PC-3 (cell line): Measurements from ENCODE around the gene HLA-F. TPM values are rescaled to one million over a fixed set of nuclear protein-coding genes. Genes with fewer than 3 reads are reported as not detected.

ENCODE experiments used
- ATAC-seq: fragments of 200-7000 bp; cut with Tn5 transposase; 2 replicates; pipeline ENCODE4 v1.9.1; 2020; ENCODE audit warnings: mild to moderate bottlenecking, moderate library complexity
- BruUV-seq: library from RNA; stranded (reverse); fragments of 400-500 nt; replicated peaks from 2 replicates; lab custom pipeline; 2021; lab: Mats Ljungman, UMichigan
- CTCF ChIA-PET: fragments of 300-600 bp; sonication (Branson Sonifier 250); formaldehyde crosslinking; loops from one replicate; lab custom pipeline; 2022; ENCODE audit warnings: antibody characterized with exemption; lab: Charles Lee
- POLR2A ChIA-PET: fragments of 300-600 bp; sonication (Branson Sonifier 250); formaldehyde crosslinking; loops from one replicate; lab custom pipeline; 2022; ENCODE audit warnings: antibody characterized with exemption; ENCODE audit not compliant: unreplicated experiment; lab: Charles Lee
- DNase-seq: peaks from one replicate; pipeline ENCODE4 v3.0.0-alpha.2; 2015
- H2AFZ ChIP-seq: fragments of 300-600 bp; sonication (generic); 2 replicates; pipeline ENCODE4 v1.6.0; 2016; ENCODE audit warnings: antibody characterized with exemption, low read length
- H3F3A ChIP-seq: fragments of 300-600 bp; sonication (generic); one replicate; pipeline ENCODE4 v1.6.0; 2017; ENCODE audit warnings: antibody characterized with exemption, low read length, control low read depth, mild to moderate bottlenecking; ENCODE audit not compliant: unreplicated experiment
- H3K27ac ChIP-seq: fragments of 300-600 bp; sonication (generic); 2 replicates; pipeline ENCODE4 v1.5.1; 2016; ENCODE audit warnings: mild to moderate bottlenecking, low read length
- H3K27me3 ChIP-seq: fragments of 300-600 bp; sonication (generic); 2 replicates; pipeline ENCODE4 v1.6.1; 2016; ENCODE audit warnings: low read length, mixed read lengths
- H3K36me3 ChIP-seq: fragments of 300-600 bp; sonication (generic); 2 replicates; pipeline ENCODE4 v1.6.1; 2016; ENCODE audit warnings: low read depth, mixed run types, low read length, mixed read lengths
- H3K4me1 ChIP-seq: fragments of 300-600 bp; sonication (generic); 2 replicates; pipeline ENCODE4 v1.5.1; 2016; ENCODE audit warnings: low read length; ENCODE audit not compliant: insufficient read depth
- H3K4me2 ChIP-seq: fragments of 300-600 bp; sonication (generic); 2 replicates; pipeline ENCODE4 v1.6.0; 2016; ENCODE audit warnings: low read length
- H3K4me3 ChIP-seq: fragments of 300-600 bp; sonication (generic); 2 replicates; pipeline ENCODE4 v1.5.1; 2016; ENCODE audit warnings: mild to moderate bottlenecking, low read length, mixed read lengths
- H3K79me2 ChIP-seq: fragments of 300-600 bp; sonication (generic); 2 replicates; pipeline ENCODE4 v1.6.1; 2017; ENCODE audit warnings: low read length, mixed read lengths
- H3K9ac ChIP-seq: fragments of 300-600 bp; sonication (generic); 2 replicates; pipeline ENCODE4 v1.6.0; 2016; ENCODE audit warnings: mild to moderate bottlenecking, low read length
- H3K9me2 ChIP-seq: fragments of 300-600 bp; sonication (generic); replicated peaks from 2 replicates; pipeline ENCODE4 v1.6.1; 2016; ENCODE audit warnings: mixed run types, low read length, mixed read lengths
- H3K9me3 ChIP-seq: fragments of 300-600 bp; sonication (generic); 2 replicates; pipeline ENCODE4 v1.6.1; 2016; ENCODE audit warnings: low read length, mixed read lengths
- H4K20me1 ChIP-seq: fragments of 300-600 bp; sonication (generic); 2 replicates; pipeline ENCODE4 v1.6.1; 2016; ENCODE audit warnings: low read length, mixed read lengths
- EZH2 ChIP-seq: fragments of 300-600 bp; sonication (generic); IDR thresholded peaks from one replicate; pipeline ENCODE4 v1.6.1; 2017; ENCODE audit warnings: antibody characterized with exemption, mild to moderate bottlenecking, low read length; ENCODE audit not compliant: unreplicated experiment
- EZH2phosphoT487 ChIP-seq: fragments of 300-600 bp; sonication (generic); IDR thresholded peaks from 2 replicates; pipeline ENCODE4 v1.6.1; 2018; ENCODE audit warnings: mild to moderate bottlenecking, antibody characterized with exemption, low read length, borderline replicate concordance
- intact Hi-C: fragments of 100-400 bp; cut with micrococcal nuclease; formaldehyde crosslinking; loops from 2 replicates; pipeline ENCODE4 v1.9.0; 2023
- total RNA-seq: library from RNA; depleted of rRNA; stranded (reverse); fragments of >200 nt; gene quantifications from 2 replicates; pipeline ENCODE4 v1.2.3, GENCODE V29; 2014
- TF ChIP-seq, protein P1 (sequence below): fragments of 300-600 bp; sonication (generic); conservative IDR thresholded peaks from 2 replicates; pipeline ENCODE4 v1.5.1; 2017; ENCODE audit warnings: antibody characterized with exemption, low read depth, mild to moderate bottlenecking, low read length

The HLA-F gene
- total RNA-seq, 1 experiment from 2014 or later: 16.1 TPM

GRCh38 chr6:29749668-29750067 is 26.4 kb downstream of the HLA-F start:
- Histone ChIP-seq H3K4me2 (no peak overlapping the region), H3K36me3 (no peaks in the 10 kb centered on the region), H3K9ac (no peak overlapping the region), H3K79me2 (peaks cover 17% of the 10 kb centered on the region), H3K4me3 (no peak overlapping the region), H3K27me3 (no peaks in the 10 kb centered on the region), H4K20me1 (no peaks in the 10 kb centered on the region), H3K27ac (no peak overlapping the region), H3K4me1 (peaks cover 18% of the 10 kb centered on the region), H3F3A (no peaks in the 10 kb centered on the region), H3K9me3 (no peaks in the 10 kb centered on the region), H2AFZ (peak overlapping the region; percentile 97; the same call in 1 of the 2 replicates), H3K9me2 (no peaks in the 10 kb centered on the region)
- intact Hi-C loops: no loop called here
- DNase-seq (no peak), ATAC-seq (no peak)
- CTCF ChIA-PET: interaction anchor here (0.7 to 1.9 kb wide), 2 partner anchors 12 to 91 kb away, joined by 3 to 11 read pairs; no protein-coding TSS in a partner anchor
- POLR2A ChIA-PET: no interaction called here
- BruUV-seq: no TSS peak
- TF ChIP-seq EZH2 (no peak), EZH2phosphoT487 (no peak)
- TF ChIP-seq, protein P1, sequence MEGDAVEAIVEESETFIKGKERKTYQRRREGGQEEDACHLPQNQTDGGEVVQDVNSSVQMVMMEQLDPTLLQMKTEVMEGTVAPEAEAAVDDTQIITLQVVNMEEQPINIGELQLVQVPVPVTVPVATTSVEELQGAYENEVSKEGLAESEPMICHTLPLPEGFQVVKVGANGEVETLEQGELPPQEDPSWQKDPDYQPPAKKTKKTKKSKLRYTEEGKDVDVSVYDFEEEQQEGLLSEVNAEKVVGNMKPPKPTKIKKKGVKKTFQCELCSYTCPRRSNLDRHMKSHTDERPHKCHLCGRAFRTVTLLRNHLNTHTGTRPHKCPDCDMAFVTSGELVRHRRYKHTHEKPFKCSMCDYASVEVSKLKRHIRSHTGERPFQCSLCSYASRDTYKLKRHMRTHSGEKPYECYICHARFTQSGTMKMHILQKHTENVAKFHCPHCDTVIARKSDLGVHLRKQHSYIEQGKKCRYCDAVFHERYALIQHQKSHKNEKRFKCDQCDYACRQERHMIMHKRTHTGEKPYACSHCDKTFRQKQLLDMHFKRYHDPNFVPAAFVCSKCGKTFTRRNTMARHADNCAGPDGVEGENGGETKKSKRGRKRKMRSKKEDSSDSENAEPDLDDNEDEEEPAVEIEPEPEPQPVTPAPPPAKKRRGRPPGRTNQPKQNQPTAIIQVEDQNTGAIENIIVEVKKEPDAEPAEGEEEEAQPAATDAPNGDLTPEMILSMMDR: no peak

DNA sequence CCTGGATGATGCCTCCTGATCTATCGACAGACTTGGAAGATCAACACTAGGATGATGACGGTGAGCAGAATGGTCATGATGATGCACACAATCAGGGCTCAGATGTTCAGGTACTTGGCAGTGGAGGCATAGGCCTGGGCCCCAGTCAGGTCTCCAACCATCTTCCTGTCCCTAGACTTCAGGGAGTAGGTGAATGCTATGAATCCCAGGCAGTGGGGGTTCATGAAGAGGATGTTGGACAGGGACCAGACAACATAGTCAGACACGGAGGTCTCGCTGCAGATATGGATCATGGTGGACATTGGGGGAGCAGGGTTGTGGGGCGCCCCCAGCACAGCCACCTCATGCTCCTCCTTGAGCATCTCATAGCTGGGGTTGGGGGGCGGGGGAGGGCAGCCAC is 27.5 kb downstream of the HLA-F start:
- H2AFZ ChIP-seq: no peak overlapping the region
- H3K27me3 ChIP-seq: no peaks in the 10 kb centered on the region
- no peak for DNase-seq
- H3K4me3 ChIP-seq: no peak overlapping the region
- ATAC-seq: no peak
- CTCF ChIA-PET: no interaction called here
- TF ChIP-seq, protein P1: no peak
- TF ChIP-seq EZH2phosphoT487 (no peak), EZH2 (no peak)
- no peak overlapping the region for H3K27ac ChIP-seq
- no peak overlapping the region for H3K9ac ChIP-seq
- POLR2A ChIA-PET: no interaction called here
- H3K9me3 ChIP-seq: no peaks in the 10 kb centered on the region
- BruUV-seq: no TSS peak
- no peaks in the 10 kb centered on the region for H4K20me1 ChIP-seq
- H3K4me2 ChIP-seq: no peak overlapping the region
- no peaks in the 10 kb centered on the region for H3F3A ChIP-seq
- H3K4me1 ChIP-seq: peaks cover 18% of the 10 kb centered on the region
- H3K36me3 ChIP-seq: no peaks in the 10 kb centered on the region
- intact Hi-C loops: no loop called here
- H3K9me2 ChIP-seq: no peaks in the 10 kb centered on the region
- peaks cover 17% of the 10 kb centered on the region for H3K79me2 ChIP-seq

- H3K4me1 ChIP-seq: peaks cover 18% of the 10 kb centered on the region
- BruUV-seq: no TSS peak
- H4K20me1 ChIP-seq: no peaks in the 10 kb centered on the region
- H3K36me3 ChIP-seq: no peaks in the 10 kb centered on the region
- no peak for DNase-seq
- peaks cover 14% of the 10 kb centered on the region for H3K79me2 ChIP-seq
- H3K9me3 ChIP-seq: no peaks in the 10 kb centered on the region
- H2AFZ ChIP-seq: no peak overlapping the region
- intact Hi-C loops: no loop called here
- TF ChIP-seq, protein P1: no peak
- TF ChIP-seq EZH2phosphoT487 (no peak), EZH2 (no peak)
- H3K9me2 ChIP-seq: no peaks in the 10 kb centered on the region
- ChIA-PET CTCF (no interaction called here), POLR2A (no interaction called here)
- peak overlapping the region; percentile 85; the same call in 1 of the 2 replicates for H3K4me3 ChIP-seq
- no peak for ATAC-seq
- no peaks in the 10 kb centered on the region for H3F3A ChIP-seq
- H3K27me3 ChIP-seq: no peaks in the 10 kb centered on the region
- H3K4me2 ChIP-seq: peak overlapping the region; percentile 91
- no peak overlapping the region for H3K9ac ChIP-seq
- H3K27ac ChIP-seq: no peak overlapping the region
These were observed 28.2 kb downstream of the HLA-F start for GRCh38 chr6:29751480-29751879.
